ENCODE data around the gene COP1.

- no peak for TF ChIP-seq CTCF (IDR thresholded peaks at IDR 0.05)
- no peak for TF ChIP-seq EP300 (IDR thresholded peaks at IDR 0.05)
- TF ChIP-seq POLR2AphosphoS5 (IDR thresholded peaks at IDR 0.05), result no peak
Observed at GRCh38 chr1:176225479-176225875, 18.4 kb upstream of the COP1 start.

Measured in upper lobe of left lung (tissue), 4 donors.